ENCODE results near the gene ARHGAP28.
"Not testable (repeated sequence)": the region's sequence is repeated elsewhere in the genome, so short reads cannot be mapped to it uniquely, and the experiment has no call there.

The ARHGAP28 gene

GRCh38 chr18:6827566-6827965 lies 98.0 kb downstream of the ARHGAP28 start:
- DNase-seq: not testable (repeated sequence)

- DNase-seq: no peak
Observed at GRCh38 chr18:6830916-6831315, 101.4 kb downstream of the ARHGAP28 start.

- DNase-seq: no peak
Observed at GRCh38 chr18:6835345-6835744, 105.8 kb downstream of the ARHGAP28 start.

GRCh38 chr18:6836331-6836730 lies 106.8 kb downstream of the ARHGAP28 start:
- DNase-seq: no peak

GRCh38 chr18:6837904-6838303 lies 108.4 kb downstream of the ARHGAP28 start:
- no peak for DNase-seq

GRCh38 chr18:6842081-6842480 lies 112.6 kb downstream of the ARHGAP28 start:
- no peak for DNase-seq

GRCh38 chr18:6843308-6843707 lies 113.8 kb downstream of the ARHGAP28 start:
- DNase-seq: no peak

GRCh38 chr18:6845521-6845920 lies 116.0 kb downstream of the ARHGAP28 start:
- DNase-seq: not testable (repeated sequence)

GRCh38 chr18:6850396-6850795 lies 120.9 kb downstream of the ARHGAP28 start:
- DNase-seq: no peak

- no peak for DNase-seq
Observed at GRCh38 chr18:6851480-6851879, 122.0 kb downstream of the ARHGAP28 start.

- no peak for DNase-seq
Observed at GRCh38 chr18:6854811-6855210, 125.3 kb downstream of the ARHGAP28 start.

GRCh38 chr18:6855767-6856166 lies 126.3 kb downstream of the ARHGAP28 start:
- no peak for DNase-seq

- DNase-seq: no peak
Observed at GRCh38 chr18:6857300-6857699, 127.8 kb downstream of the ARHGAP28 start.

- DNase-seq: no peak
Observed at GRCh38 chr18:6859676-6860422, 130.3 kb downstream of the ARHGAP28 start.

- no peak for DNase-seq
Observed at GRCh38 chr18:6860804-6861448, 131.4 kb downstream of the ARHGAP28 start.

- no peak for DNase-seq
Observed at GRCh38 chr18:6865251-6865650, 135.7 kb downstream of the ARHGAP28 start.

GRCh38 chr18:6866552-6867085 lies 137.1 kb downstream of the ARHGAP28 start:
- no peak for DNase-seq

- no peak for DNase-seq
Observed at GRCh38 chr18:6868033-6868432, 138.5 kb downstream of the ARHGAP28 start.

GRCh38 chr18:6871566-6871965 lies 142.1 kb downstream of the ARHGAP28 start:
- DNase-seq: no peak

GRCh38 chr18:6873040-6873751 lies 143.7 kb downstream of the ARHGAP28 start:
- no peak for DNase-seq

- no peak for DNase-seq
Observed at GRCh38 chr18:6874315-6874714, 144.8 kb downstream of the ARHGAP28 start.

- no peak for DNase-seq
Observed at GRCh38 chr18:6875749-6876148, 146.2 kb downstream of the ARHGAP28 start.

GRCh38 chr18:6876641-6877041 lies 147.1 kb downstream of the ARHGAP28 start:
- DNase-seq: no peak

GRCh38 chr18:6877288-6877687 lies 147.8 kb downstream of the ARHGAP28 start:
- no peak for DNase-seq

Measured in NK-92 treated with Interleukin-12 subunit alpha and Interleukin-12 subunit beta, amount 100 ng/mL, for 24 hours (cell line).